WTC11 (cell line): Measurements from ENCODE around the gene CPNE1. TPM values are rescaled to one million over a fixed set of nuclear protein-coding genes. Genes with fewer than 3 reads are reported as not detected.
"Not testable (repeated sequence)": the region's sequence is repeated elsewhere in the genome, so short reads cannot be mapped to it uniquely, and the experiment has no call there.

Experiments used
- ATAC-seq: fragments of 200-7000 bp; cut with Tn5 transposase; 2 replicates; pipeline ENCODE4 v1.10.0; 2021; ENCODE audit warnings: mild to moderate bottlenecking, moderate library complexity
- CTCF ChIA-PET: fragments of 300-600 bp; sonication (Branson Sonifier 250); formaldehyde crosslinking; loops from one replicate; lab custom pipeline; 2021; ENCODE audit warnings: antibody characterized with exemption; lab: Charles Lee
- POLR2A ChIA-PET: fragments of 350-600 bp; sonication (Branson Sonifier 250); formaldehyde crosslinking; loops from one replicate; lab custom pipeline; 2021; ENCODE audit warnings: antibody characterized with exemption; lab: Charles Lee
- DNase-seq: peaks from one replicate; pipeline ENCODE4 v3.0.0; 2021; ENCODE audit warnings: low spot score
- H3K27ac Mint-ChIP-seq: 2 replicates; pipeline ENCODE4 v1.8.0; 2021; ENCODE audit warnings: mixed read lengths
- H3K27me3 Mint-ChIP-seq: 2 replicates; pipeline ENCODE4 v1.8.0; 2021; ENCODE audit warnings: low read depth, mild to moderate bottlenecking, moderate library complexity, mixed read lengths
- H3K36me3 Mint-ChIP-seq: 2 replicates; pipeline ENCODE4 v1.8.0; 2021; ENCODE audit warnings: mixed read lengths
- H3K4me1 Mint-ChIP-seq: 2 replicates; pipeline ENCODE4 v1.8.0; 2022; ENCODE audit warnings: mixed read lengths
- H3K4me3 Mint-ChIP-seq: 2 replicates; pipeline ENCODE4 v1.8.0; 2021; ENCODE audit warnings: mild to moderate bottlenecking, moderate library complexity, mixed read lengths
- H3K9me3 Mint-ChIP-seq: 2 replicates; pipeline ENCODE4 v1.8.0; 2021; ENCODE audit warnings: mixed read lengths
- CBFB ChIP-seq: sonication (generic); formaldehyde crosslinking; IDR thresholded peaks from 2 replicates; pipeline ENCODE4 v1.8.1; 2022; ENCODE audit warnings: mild to moderate bottlenecking, low read depth, missing genetic modification reagents
- EMX1 ChIP-seq: fragments of 250-450 bp; sonication (Bioruptor Pico); IDR thresholded peaks from 2 replicates; pipeline ENCODE4 v1.8.0; 2021; ENCODE audit warnings: mild to moderate bottlenecking
- NFE2L1 ChIP-seq: sonication (generic); formaldehyde crosslinking; IDR thresholded peaks from 2 replicates; pipeline ENCODE4 v1.8.1; 2023; ENCODE audit warnings: missing genetic modification reagents
- NFYB ChIP-seq: sonication (generic); formaldehyde crosslinking; conservative IDR thresholded peaks from 2 replicates; pipeline ENCODE4 v1.8.0; 2022; ENCODE audit warnings: low read depth, missing genetic modification reagents
- OVOL2 ChIP-seq: fragments of 250-450 bp; sonication (Bioruptor Pico); IDR thresholded peaks from 2 replicates; pipeline ENCODE4 v1.9.0; 2021; ENCODE audit warnings: mild to moderate bottlenecking, borderline replicate concordance
- PRRX2 ChIP-seq: fragments of 250-450 bp; sonication (Bioruptor Pico); IDR thresholded peaks from 2 replicates; pipeline ENCODE4 v1.8.0; 2021; ENCODE audit warnings: mild to moderate bottlenecking
- TCF7 ChIP-seq: sonication (generic); formaldehyde crosslinking; IDR thresholded peaks from 2 replicates; pipeline ENCODE4 v1.8.0; 2022; ENCODE audit warnings: mild to moderate bottlenecking, low read depth, missing genetic modification reagents, moderate library complexity
- TEAD4 ChIP-seq: sonication (generic); formaldehyde crosslinking; IDR thresholded peaks from 2 replicates; pipeline ENCODE4 v1.8.0; 2022; ENCODE audit warnings: mild to moderate bottlenecking, missing genetic modification reagents
- TP53 ChIP-seq: sonication (generic); formaldehyde crosslinking; IDR thresholded peaks from 2 replicates; pipeline ENCODE4 v1.8.1; 2023; ENCODE audit warnings: mild to moderate bottlenecking, missing genetic modification reagents
- USF1 ChIP-seq: sonication (generic); formaldehyde crosslinking; IDR thresholded peaks from 2 replicates; pipeline ENCODE4 v1.8.0; 2022; ENCODE audit warnings: mild to moderate bottlenecking, missing genetic modification reagents
- ZBTB21 ChIP-seq: sonication (generic); formaldehyde crosslinking; IDR thresholded peaks from 2 replicates; pipeline ENCODE4 v1.8.1; 2023; ENCODE audit warnings: mild to moderate bottlenecking, missing genetic modification reagents, borderline replicate concordance
- ZNF532 ChIP-seq: fragments of 250-450 bp; sonication (Bioruptor Pico); IDR thresholded peaks from 2 replicates; pipeline ENCODE4 v1.9.0; 2021; ENCODE audit warnings: mild to moderate bottlenecking, borderline replicate concordance
- total RNA-seq: library from RNA; stranded (reverse); gene quantifications from 3 replicates; pipeline ENCODE4 v1.2.3, GENCODE V29; 2021
- TF ChIP-seq, protein P1 (sequence below): fragments of 200-600 bp; IDR thresholded peaks from 2 replicates; pipeline ENCODE4 v1.8.0; 2022; ENCODE audit warnings: antibody characterized with exemption
- TF ChIP-seq, protein P2 (sequence below): fragments of 250-450 bp; sonication (Bioruptor Pico); IDR thresholded peaks from 2 replicates; pipeline ENCODE4 v2.1.2; 2022; ENCODE audit warnings: mild to moderate bottlenecking, moderate library complexity
- TF ChIP-seq, protein P3 (sequence below): sonication (generic); formaldehyde crosslinking; conservative IDR thresholded peaks from 2 replicates; pipeline ENCODE4 v1.8.1; 2022; ENCODE audit warnings: mild to moderate bottlenecking, missing genetic modification reagents

The CPNE1 gene
- total RNA-seq, 1 experiment from 2014 or later: 312 TPM

DNA sequence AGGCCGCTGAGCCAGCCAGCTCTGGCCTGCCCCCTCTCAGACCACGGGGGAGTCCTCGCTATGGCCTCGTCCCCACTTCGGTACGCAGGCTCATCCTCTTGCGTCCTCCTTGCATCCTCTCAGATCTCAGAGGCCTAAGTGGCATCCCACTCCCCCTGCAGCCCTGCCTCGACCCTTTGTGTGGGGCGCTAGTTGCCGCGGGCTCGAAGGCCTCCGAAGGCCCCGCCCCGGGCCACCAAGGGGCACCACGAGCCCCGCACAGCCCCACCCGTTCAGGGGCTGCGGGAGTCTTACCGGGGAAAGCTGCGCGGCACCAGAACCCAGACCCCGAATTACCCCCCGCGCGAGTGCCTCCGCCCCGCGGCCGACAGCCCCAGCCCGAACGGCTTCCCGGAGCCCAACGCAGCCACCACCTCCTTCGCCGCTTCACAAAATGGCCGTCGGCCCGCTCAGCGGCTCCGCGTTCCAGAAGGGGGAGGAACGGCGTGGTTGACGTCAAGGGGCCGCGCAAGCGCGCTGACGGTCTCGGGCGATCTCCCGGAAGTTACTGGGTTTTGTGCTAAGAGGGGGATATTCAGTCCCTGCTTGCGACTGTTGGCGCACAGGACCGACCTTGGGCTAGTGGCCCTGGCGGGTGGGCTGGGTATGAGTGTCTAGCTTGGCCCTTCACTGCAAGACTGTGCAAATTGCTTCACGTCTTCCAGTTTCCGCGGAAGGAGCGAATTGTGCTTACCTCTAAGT lies at the start of gene CPNE1, which contains the start of gene RBM12 (continued):
- 0 out of 2 replicates have a peak, but pooled peaks have one; percentile 8 for TF ChIP-seq USF1 (CRISPR knock-in tag)
- peak; percentile 96; the same call in 1 of the 2 replicates for TF ChIP-seq CBFB (CRISPR knock-in tag)
- TF ChIP-seq, protein P1, sequence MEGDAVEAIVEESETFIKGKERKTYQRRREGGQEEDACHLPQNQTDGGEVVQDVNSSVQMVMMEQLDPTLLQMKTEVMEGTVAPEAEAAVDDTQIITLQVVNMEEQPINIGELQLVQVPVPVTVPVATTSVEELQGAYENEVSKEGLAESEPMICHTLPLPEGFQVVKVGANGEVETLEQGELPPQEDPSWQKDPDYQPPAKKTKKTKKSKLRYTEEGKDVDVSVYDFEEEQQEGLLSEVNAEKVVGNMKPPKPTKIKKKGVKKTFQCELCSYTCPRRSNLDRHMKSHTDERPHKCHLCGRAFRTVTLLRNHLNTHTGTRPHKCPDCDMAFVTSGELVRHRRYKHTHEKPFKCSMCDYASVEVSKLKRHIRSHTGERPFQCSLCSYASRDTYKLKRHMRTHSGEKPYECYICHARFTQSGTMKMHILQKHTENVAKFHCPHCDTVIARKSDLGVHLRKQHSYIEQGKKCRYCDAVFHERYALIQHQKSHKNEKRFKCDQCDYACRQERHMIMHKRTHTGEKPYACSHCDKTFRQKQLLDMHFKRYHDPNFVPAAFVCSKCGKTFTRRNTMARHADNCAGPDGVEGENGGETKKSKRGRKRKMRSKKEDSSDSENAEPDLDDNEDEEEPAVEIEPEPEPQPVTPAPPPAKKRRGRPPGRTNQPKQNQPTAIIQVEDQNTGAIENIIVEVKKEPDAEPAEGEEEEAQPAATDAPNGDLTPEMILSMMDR: no peak
- peak; percentile 91 for TF ChIP-seq TP53 (CRISPR knock-in tag)
- TF ChIP-seq ZBTB21 (CRISPR knock-in tag): peak; percentile 94
- no peak for TF ChIP-seq PRRX2 (CRISPR knock-in tag)
- TF ChIP-seq NFYB (CRISPR knock-in tag): no peak; the same call in 1 of the 2 replicates
- TF ChIP-seq TEAD4: no peak
- TF ChIP-seq, protein P2, sequence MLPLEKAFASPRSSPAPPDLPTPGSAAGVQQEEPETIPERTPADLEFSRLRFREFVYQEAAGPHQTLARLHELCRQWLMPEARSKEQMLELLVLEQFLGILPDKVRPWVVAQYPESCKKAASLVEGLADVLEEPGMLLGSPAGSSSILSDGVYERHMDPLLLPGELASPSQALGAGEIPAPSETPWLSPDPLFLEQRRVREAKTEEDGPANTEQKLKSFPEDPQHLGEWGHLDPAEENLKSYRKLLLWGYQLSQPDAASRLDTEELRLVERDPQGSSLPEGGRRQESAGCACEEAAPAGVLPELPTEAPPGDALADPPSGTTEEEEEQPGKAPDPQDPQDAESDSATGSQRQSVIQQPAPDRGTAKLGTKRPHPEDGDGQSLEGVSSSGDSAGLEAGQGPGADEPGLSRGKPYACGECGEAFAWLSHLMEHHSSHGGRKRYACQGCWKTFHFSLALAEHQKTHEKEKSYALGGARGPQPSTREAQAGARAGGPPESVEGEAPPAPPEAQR: no peak
- peak; percentile 27; the same call in 1 of the 2 replicates for TF ChIP-seq TCF7 (CRISPR knock-in tag)
- TF ChIP-seq, protein P3, sequence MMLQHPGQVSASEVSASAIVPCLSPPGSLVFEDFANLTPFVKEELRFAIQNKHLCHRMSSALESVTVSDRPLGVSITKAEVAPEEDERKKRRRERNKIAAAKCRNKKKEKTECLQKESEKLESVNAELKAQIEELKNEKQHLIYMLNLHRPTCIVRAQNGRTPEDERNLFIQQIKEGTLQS: no peak
- TF ChIP-seq EMX1 (CRISPR knock-in tag): no peak; the same call in 1 of the 2 replicates
- TF ChIP-seq NFE2L1: 0 out of 2 replicates have a peak, but pooled peaks have one; percentile 27
- no peak for TF ChIP-seq ZNF532 (CRISPR knock-in tag)

GRCh38 chr20:35714127-35714526 lies 49.4 kb upstream of the CPNE1 start:
- Mint-ChIP-seq H3K9me3 (no peaks in the 10 kb centered on the region), H3K36me3 (peaks cover 84% of the 10 kb centered on the region), H3K27ac (peak overlapping the region; percentile 3; the same call in 1 of the 2 replicates), H3K4me1 (no peaks in the 10 kb centered on the region)
- CTCF ChIA-PET: no interaction called here
- DNase-seq: no peak
- POLR2A ChIA-PET: no interaction called here
- TF ChIP-seq OVOL2 (CRISPR knock-in tag): no peak
- TF ChIP-seq, all 79 proteins: peak for 0
- no peaks in the 10 kb centered on the region for H3K27me3 Mint-ChIP-seq
- H3K4me3 Mint-ChIP-seq: no peak overlapping the region
- no peak for ATAC-seq

DNA sequence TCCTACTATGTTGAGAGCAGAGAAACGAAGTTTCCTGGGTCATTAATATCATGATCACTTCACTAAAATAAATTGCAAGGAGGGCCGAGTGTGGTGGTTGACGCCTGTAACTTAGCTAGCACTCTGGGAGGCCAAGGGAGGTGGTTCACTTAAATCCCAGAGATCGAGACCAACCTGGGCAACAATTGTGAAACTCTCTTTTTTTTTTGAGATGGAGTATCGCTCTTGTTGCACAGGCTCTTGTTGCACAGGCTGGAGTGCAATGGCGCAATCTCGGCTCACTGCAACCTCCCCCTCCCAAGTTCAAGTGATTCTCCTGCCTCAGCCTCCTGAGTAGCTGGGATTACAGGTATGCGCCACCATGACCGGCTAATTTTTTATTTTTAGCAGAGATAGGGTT lies 48.4 kb upstream of the CPNE1 start:
- H3K36me3 Mint-ChIP-seq: peaks cover 87% of the 10 kb centered on the region
- H3K4me3 Mint-ChIP-seq, H3K9me3 Mint-ChIP-seq, ATAC-seq, H3K27ac Mint-ChIP-seq, H3K4me1 Mint-ChIP-seq, CTCF ChIA-PET, H3K27me3 Mint-ChIP-seq, DNase-seq: not testable (repeated sequence)
- POLR2A ChIA-PET: interaction anchor here (0.6 kb wide), 2 partner anchors 19 to 176 kb away, joined by 5 to 7 read pairs; no protein-coding TSS in a partner anchor
